Left lung (tissue), 10 donors: ENCODE results near the gene USP49. TPM values are rescaled to one million over a fixed set of nuclear protein-coding genes. Genes with fewer than 3 reads are reported as not detected.
A peak's percentile ranks its signal among the peaks of the same experiment; 100 is the strongest.

Experiments used
- ATAC-seq: fragments of 200-7000 bp; cut with Tn5 transposase; one replicate; pipeline ENCODE4 v1.9.1; 2020; ENCODE audit warnings: moderate library complexity
- DNase-seq, 4 donors: peaks; one replicate each; pipeline ENCODE4 v3.0.0-alpha.2; 2013 to 2020
- H3K27ac ChIP-seq, 2 donors: fragments of 200-600 bp; sonication (generic) in 1 of 2; one replicate each; pipeline versions ENCODE4 v1.5.0 to v1.8.0; 2020 to 2021
- H3K27me3 ChIP-seq, 2 donors: fragments of 200-600 bp; sonication (generic) in 1 of 2; one replicate each; pipeline versions ENCODE4 v1.5.0 to v1.8.0; 2020 to 2021
- H3K36me3 ChIP-seq, 2 donors: fragments of 200-600 bp; sonication (generic) in 1 of 2; one replicate each; pipeline versions ENCODE4 v1.5.0 to v1.8.0; 2020 to 2021
- H3K4me1 ChIP-seq, 2 donors: fragments of 200-600 bp; one replicate each; pipeline ENCODE4 v1.8.0; 2021
- H3K4me3 ChIP-seq, 2 donors: fragments of 200-600 bp; sonication (generic) in 1 of 2; one replicate each; pipeline versions ENCODE4 v1.5.0 to v1.8.0; 2020 to 2021; ENCODE audit warnings: mild to moderate bottlenecking in 1 of 2
- H3K9me3 ChIP-seq, 2 donors: fragments of 200-600 bp; sonication (generic) in 1 of 2; one replicate each; pipeline versions ENCODE4 v1.5.0 to v1.8.0; 2020 to 2021
- intact Hi-C, 2 donors: fragments of 100-400 bp; cut with DNase I; formaldehyde crosslinking; loops; one replicate each; pipeline versions ENCODE4 v1.11.2 to v1.14.2; 2022
- polyA plus RNA-seq, 6 donors: library from polyadenylated mRNA; unstranded; fragments of 120-200 nt; gene quantifications; one replicate each; pipeline ENCODE4 v1.2.1, GENCODE V29; 2013; ENCODE audit not compliant: insufficient read length in 6 of 6
- total RNA-seq, 2 donors: library from RNA; stranded (reverse); fragmentation: NEBNext Ultra II Directional; extraction: Animal tissue kit (Norgen Biotek cat#: 25700); gene quantifications; one replicate each; pipeline ENCODE4 v1.2.1, GENCODE V29; 2021
- TF ChIP-seq, protein P1 (sequence below), 2 donors: fragments of 200-600 bp; sonication (generic) in 1 of 2; IDR thresholded peaks; one replicate each; pipeline versions ENCODE4 v1.5.0 to v1.8.0; 2021; ENCODE audit warnings: antibody characterized with exemption in 2 of 2
- donor health status: DM: no; HTN: yes; CAD: no.
- donor health status: DM: no; HTN: no; CAD: no.

USP49 gene
- total and polyA plus RNA-seq, 8 donors = 3.8 to 16.4 (median 13.2) TPM

GRCh38 chr6:41935685-41936072, 40.5 kb upstream of the USP49 start:
- TF ChIP-seq, protein P1, sequence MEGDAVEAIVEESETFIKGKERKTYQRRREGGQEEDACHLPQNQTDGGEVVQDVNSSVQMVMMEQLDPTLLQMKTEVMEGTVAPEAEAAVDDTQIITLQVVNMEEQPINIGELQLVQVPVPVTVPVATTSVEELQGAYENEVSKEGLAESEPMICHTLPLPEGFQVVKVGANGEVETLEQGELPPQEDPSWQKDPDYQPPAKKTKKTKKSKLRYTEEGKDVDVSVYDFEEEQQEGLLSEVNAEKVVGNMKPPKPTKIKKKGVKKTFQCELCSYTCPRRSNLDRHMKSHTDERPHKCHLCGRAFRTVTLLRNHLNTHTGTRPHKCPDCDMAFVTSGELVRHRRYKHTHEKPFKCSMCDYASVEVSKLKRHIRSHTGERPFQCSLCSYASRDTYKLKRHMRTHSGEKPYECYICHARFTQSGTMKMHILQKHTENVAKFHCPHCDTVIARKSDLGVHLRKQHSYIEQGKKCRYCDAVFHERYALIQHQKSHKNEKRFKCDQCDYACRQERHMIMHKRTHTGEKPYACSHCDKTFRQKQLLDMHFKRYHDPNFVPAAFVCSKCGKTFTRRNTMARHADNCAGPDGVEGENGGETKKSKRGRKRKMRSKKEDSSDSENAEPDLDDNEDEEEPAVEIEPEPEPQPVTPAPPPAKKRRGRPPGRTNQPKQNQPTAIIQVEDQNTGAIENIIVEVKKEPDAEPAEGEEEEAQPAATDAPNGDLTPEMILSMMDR (IDR thresholded peaks at IDR 0.05) = no peak
- ATAC-seq = no peak
- peak overlapping the region in 1 of 2 donors; percentile 94 for H3K27ac ChIP-seq
- H3K36me3 ChIP-seq = peaks cover 6 to 68% of the 10 kb centered on the region in 2 donors
- no peaks in the 10 kb centered on the region for H3K27me3 ChIP-seq
- no peaks in the 10 kb centered on the region for H3K9me3 ChIP-seq
- no peak for DNase-seq
- intact Hi-C loops = loop anchor here in 1 of 2 donors (5.0 kb wide), 1 partner anchor 107 kb away; no protein-coding TSS in a partner anchor
- H3K4me1 ChIP-seq = peaks cover 40 to 63% of the 10 kb centered on the region in 2 donors
- H3K4me3 ChIP-seq = peak overlapping the region in 1 of 2 donors; percentile 99

GRCh38 chr6:41935193-41935574, 40.0 kb upstream of the USP49 start:
- DNase-seq (no peak), ATAC-seq (no peak)
- no peaks in the 10 kb centered on the region for H3K9me3 ChIP-seq
- no peaks in the 10 kb centered on the region for H3K27me3 ChIP-seq
- H3K4me1 ChIP-seq = peaks cover 38 to 58% of the 10 kb centered on the region in 2 donors
- H3K36me3 ChIP-seq = peaks cover 6 to 73% of the 10 kb centered on the region in 2 donors
- intact Hi-C loops = loop anchor here in 1 of 2 donors (5.0 kb wide), 1 partner anchor 107 kb away; no protein-coding TSS in a partner anchor
- H3K27ac ChIP-seq = peak overlapping the region in 1 of 2 donors; percentile 94
- TF ChIP-seq, protein P1 (IDR thresholded peaks at IDR 0.05) = no peak
- no peak overlapping the region for H3K4me3 ChIP-seq

DNA sequence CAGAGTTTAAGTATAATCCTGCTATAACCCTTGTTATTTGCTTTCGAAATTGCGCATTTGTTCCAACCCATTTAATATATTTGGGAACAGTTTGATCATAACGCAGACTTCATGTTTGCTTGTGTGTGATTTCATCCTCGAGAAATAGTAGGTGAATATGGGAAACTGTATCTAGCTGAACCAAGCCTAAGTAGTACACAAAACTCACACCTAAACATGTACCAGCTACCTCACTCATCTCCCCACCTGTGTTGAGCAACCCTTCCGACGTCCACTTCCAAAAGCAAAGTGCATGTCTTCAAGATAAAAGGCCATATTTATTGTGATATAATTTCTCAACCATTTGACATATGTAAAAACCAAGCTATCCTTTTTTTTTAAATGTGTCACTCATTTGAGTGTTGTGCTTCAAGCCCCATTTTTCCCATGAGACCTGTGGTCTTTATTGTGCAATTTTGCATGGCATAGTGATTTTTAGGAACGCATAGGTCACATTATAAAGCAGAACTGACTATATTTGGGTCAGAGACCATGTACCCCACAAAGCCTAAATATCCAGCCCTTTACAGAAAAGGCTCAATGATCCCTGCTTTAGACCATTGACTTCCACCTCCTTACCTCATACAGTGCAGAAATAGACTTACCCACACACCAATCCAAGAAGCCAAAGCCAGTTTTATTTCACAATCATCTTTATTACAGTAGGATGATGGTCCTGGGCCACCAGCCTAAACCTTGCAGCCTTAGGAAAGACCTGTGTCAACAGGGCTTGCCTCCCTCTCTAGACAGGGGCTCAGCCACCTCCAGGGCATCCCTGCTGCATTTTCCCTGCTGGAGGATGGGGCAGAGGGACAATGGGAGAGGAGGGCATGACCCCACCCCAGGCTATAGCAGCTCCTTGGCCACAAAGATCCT, 39.4 kb upstream of the USP49 start:
- peaks cover 31 to 52% of the 10 kb centered on the region in 2 donors for H3K4me1 ChIP-seq
- TF ChIP-seq, protein P1 (IDR thresholded peaks at IDR 0.05) = no peak
- intact Hi-C loops = loop anchor here in 1 of 2 donors (5.0 kb wide), 1 partner anchor 108 kb away; no protein-coding TSS in a partner anchor
- no peak overlapping the region for H3K4me3 ChIP-seq
- H3K27me3 ChIP-seq = no peaks in the 10 kb centered on the region
- ATAC-seq = no peak
- H3K9me3 ChIP-seq = no peaks in the 10 kb centered on the region
- peaks cover 6 to 80% of the 10 kb centered on the region in 2 donors for H3K36me3 ChIP-seq
- DNase-seq = no peak
- peak overlapping the region in 1 of 2 donors; percentile 94 for H3K27ac ChIP-seq

DNA sequence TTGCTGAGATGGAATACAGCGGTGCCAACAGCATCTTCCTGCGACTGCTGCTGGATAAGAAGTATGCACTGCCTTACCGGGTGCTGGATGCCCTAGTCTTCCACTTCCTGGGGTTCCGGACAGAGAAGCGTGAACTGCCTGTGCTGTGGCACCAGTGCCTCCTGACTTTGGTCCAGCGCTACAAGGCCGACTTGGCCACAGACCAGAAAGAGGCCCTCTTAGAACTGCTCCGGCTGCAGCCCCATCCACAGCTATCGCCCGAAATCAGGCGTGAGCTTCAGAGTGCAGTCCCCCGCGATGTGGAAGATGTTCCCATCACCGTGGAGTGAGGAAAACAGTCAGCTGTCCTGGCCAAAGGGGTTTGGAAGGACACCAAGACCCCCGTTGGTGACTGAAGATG, 37.2 kb upstream of the USP49 start:
- H3K4me3 ChIP-seq = no peak overlapping the region
- peaks cover 6 to 100% of the 10 kb centered on the region in 2 donors for H3K36me3 ChIP-seq
- intact Hi-C loops = no loop called here
- no peaks in the 10 kb centered on the region for H3K9me3 ChIP-seq
- no peak for DNase-seq
- peak overlapping the region in 1 of 2 donors; percentile 3 for H3K27ac ChIP-seq
- peaks cover 15 to 30% of the 10 kb centered on the region in 2 donors for H3K4me1 ChIP-seq
- TF ChIP-seq, protein P1 (IDR thresholded peaks at IDR 0.05) = no peak
- ATAC-seq = no peak
- H3K27me3 ChIP-seq = no peaks in the 10 kb centered on the region

DNA sequence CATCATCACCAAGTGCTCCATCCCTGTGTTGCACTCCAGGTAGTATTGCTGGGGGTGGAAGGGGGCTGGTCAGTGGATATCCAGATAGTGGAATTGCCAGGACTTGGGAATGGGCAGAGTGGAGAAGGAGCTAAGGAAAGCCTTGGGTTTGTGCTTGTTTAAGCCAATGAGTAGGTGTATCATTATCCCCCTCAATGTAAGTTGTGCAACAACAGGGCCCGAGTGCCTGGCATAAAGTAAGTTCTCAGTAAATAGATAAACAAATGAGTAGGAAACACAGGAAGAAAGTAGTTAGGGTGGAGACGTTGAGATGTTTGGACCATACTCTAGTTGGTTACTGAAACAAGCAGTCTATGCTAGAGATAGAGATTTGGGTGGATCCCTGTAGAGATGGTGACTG, 36.6 kb upstream of the USP49 start:
- Histone ChIP-seq H3K27me3 (no peaks in the 10 kb centered on the region), H3K4me3 (no peak overlapping the region), H3K36me3 (peaks cover 6 to 98% of the 10 kb centered on the region in 2 donors), H3K27ac (peak overlapping the region in 1 of 2 donors; percentile 3), H3K4me1 (peaks cover 9 to 24% of the 10 kb centered on the region in 2 donors), H3K9me3 (no peaks in the 10 kb centered on the region)
- DNase-seq (no peak), ATAC-seq (no peak)
- intact Hi-C loops = no loop called here
- TF ChIP-seq, protein P1 (IDR thresholded peaks at IDR 0.05) = no peak
